Measurements from ENCODE around the gene TMEM209.

Gene TMEM209

GRCh38 chr7:130160455-130160854 lies 44.8 kb downstream of the TMEM209 start:
- 97% methylated on average over 8 of the region's 8 CpGs for WGBS
- Histone ChIP-seq H3K23ac (ENCODE audit: low read length in 2 of 2) (no peak overlapping the region), H4K91ac (ENCODE audit: low read length) (no peak overlapping the region), H2BK15ac (ENCODE audit: low read depth, poor library complexity, severe bottlenecking) (no peak overlapping the region), H3K9ac (ENCODE audit: low read length) (no peak overlapping the region), H3K4me3 (ENCODE audit: insufficient read depth in 1 of 2, low read depth in 1 of 2, low read length in 2 of 2) (no peak overlapping the region), H3K9me3 (ENCODE audit: control insufficient read depth, low read length) (peaks cover 12% of the 10 kb centered on the region), H2BK120ac (ENCODE audit: low read depth, low read length) (no peak overlapping the region), H2AK5ac (ENCODE audit: low read length, severe bottlenecking) (no peak overlapping the region), H3K27ac (ENCODE audit: low read length, poor library complexity, severe bottlenecking) (no peak overlapping the region), H3K4me2 (ENCODE audit: low read length, poor library complexity, severe bottlenecking) (no peak overlapping the region), H3K4ac (ENCODE audit: low read depth in 1 of 2, low read length in 2 of 2) (no peak overlapping the region), H3K14ac (ENCODE audit: low read length in 2 of 2) (no peak overlapping the region), H3K79me1 (replicated peaks; ENCODE audit: low read length, poor library complexity, severe bottlenecking) (no peaks in the 10 kb centered on the region), H3K36me3 (ENCODE audit: control insufficient read depth in 1 of 2, insufficient read depth in 2 of 2, low read depth in 1 of 2, low read length in 2 of 2) (peaks cover 26 to 60% of the 10 kb centered on the region in 2 experiments), H4K8ac (ENCODE audit: low read length) (no peak overlapping the region), H2BK12ac (ENCODE audit: low read length in 2 of 2) (no peak overlapping the region), H3K18ac (ENCODE audit: low read depth in 1 of 2, low read length in 2 of 2) (no peak overlapping the region), H3K27me3 (ENCODE audit: control insufficient read depth in 1 of 2, insufficient read depth in 1 of 2, low read length in 2 of 2) (no peaks in the 10 kb centered on the region), H3K4me1 (ENCODE audit: control insufficient read depth, insufficient read depth, low read depth, low read length) (no peaks in the 10 kb centered on the region), H2BK5ac (ENCODE audit: low read depth, low read length, poor library complexity, severe bottlenecking) (no peak overlapping the region), H2AFZ (ENCODE audit: low read depth, low read length) (no peak overlapping the region)
- no peak for DNase-seq

GRCh38 chr7:130160023-130160422 lies 45.2 kb downstream of the TMEM209 start:
- peaks cover 1% of the 10 kb centered on the region for H3K4me1 ChIP-seq (ENCODE audit: control insufficient read depth, insufficient read depth, low read depth, low read length)
- no peak overlapping the region for H3K9ac ChIP-seq (ENCODE audit: low read length)
- no peak overlapping the region for H3K4me3 ChIP-seq (ENCODE audit: insufficient read depth in 1 of 2, low read depth in 1 of 2, low read length in 2 of 2)
- no peak overlapping the region for H4K8ac ChIP-seq (ENCODE audit: low read length)
- H2BK12ac ChIP-seq (ENCODE audit: low read length in 2 of 2), result no peak overlapping the region
- no peak overlapping the region for H2AFZ ChIP-seq (ENCODE audit: low read depth, low read length)
- no peak overlapping the region for H3K4me2 ChIP-seq (ENCODE audit: low read length, poor library complexity, severe bottlenecking)
- H3K4ac ChIP-seq (ENCODE audit: low read depth in 1 of 2, low read length in 2 of 2), result no peak overlapping the region
- no peak overlapping the region for H3K18ac ChIP-seq (ENCODE audit: low read depth in 1 of 2, low read length in 2 of 2)
- H2BK120ac ChIP-seq (ENCODE audit: low read depth, low read length), result no peak overlapping the region
- no peak overlapping the region for H2BK5ac ChIP-seq (ENCODE audit: low read depth, low read length, poor library complexity, severe bottlenecking)
- H3K23ac ChIP-seq (ENCODE audit: low read length in 2 of 2), result no peak overlapping the region
- H3K9me3 ChIP-seq (ENCODE audit: control insufficient read depth, low read length), result peaks cover 12% of the 10 kb centered on the region
- no peak overlapping the region for H2AK5ac ChIP-seq (ENCODE audit: low read length, severe bottlenecking)
- DNase-seq, result no peak
- no peak overlapping the region for H3K27ac ChIP-seq (ENCODE audit: low read length, poor library complexity, severe bottlenecking)
- H2BK15ac ChIP-seq (ENCODE audit: low read depth, poor library complexity, severe bottlenecking), result no peak overlapping the region
- no peak overlapping the region for H3K14ac ChIP-seq (ENCODE audit: low read length in 2 of 2)
- no peak overlapping the region for H4K91ac ChIP-seq (ENCODE audit: low read length)
- H3K27me3 ChIP-seq (ENCODE audit: control insufficient read depth in 1 of 2, insufficient read depth in 1 of 2, low read length in 2 of 2), result no peaks in the 10 kb centered on the region
- H3K36me3 ChIP-seq (ENCODE audit: control insufficient read depth in 1 of 2, insufficient read depth in 2 of 2, low read depth in 1 of 2, low read length in 2 of 2), result peaks cover 26 to 56% of the 10 kb centered on the region in 2 experiments
- 95% methylated on average over 2 of the region's 2 CpGs for WGBS
- H3K79me1 ChIP-seq (replicated peaks; ENCODE audit: low read length, poor library complexity, severe bottlenecking), result no peaks in the 10 kb centered on the region

GRCh38 chr7:130157700-130158099 lies 47.5 kb downstream of the TMEM209 start:
- no peak overlapping the region for H3K18ac ChIP-seq (ENCODE audit: low read depth in 1 of 2, low read length in 2 of 2)
- H4K91ac ChIP-seq (ENCODE audit: low read length), result no peak overlapping the region
- H3K4me3 ChIP-seq (ENCODE audit: insufficient read depth in 1 of 2, low read depth in 1 of 2, low read length in 2 of 2), result no peak overlapping the region
- H2AFZ ChIP-seq (ENCODE audit: low read depth, low read length), result no peak overlapping the region
- H3K27me3 ChIP-seq (ENCODE audit: control insufficient read depth in 1 of 2, insufficient read depth in 1 of 2, low read length in 2 of 2), result no peaks in the 10 kb centered on the region
- H2BK120ac ChIP-seq (ENCODE audit: low read depth, low read length), result no peak overlapping the region
- no peak overlapping the region for H3K4ac ChIP-seq (ENCODE audit: low read depth in 1 of 2, low read length in 2 of 2)
- no peak overlapping the region for H2BK15ac ChIP-seq (ENCODE audit: low read depth, poor library complexity, severe bottlenecking)
- WGBS, result 98% methylated on average over 7 of the region's 7 CpGs
- H3K14ac ChIP-seq (ENCODE audit: low read length in 2 of 2), result no peak overlapping the region
- no peak overlapping the region for H3K23ac ChIP-seq (ENCODE audit: low read length in 2 of 2)
- no peak overlapping the region for H2BK12ac ChIP-seq (ENCODE audit: low read length in 2 of 2)
- H3K9me3 ChIP-seq (ENCODE audit: control insufficient read depth, low read length), result peaks cover 12% of the 10 kb centered on the region
- H2BK5ac ChIP-seq (ENCODE audit: low read depth, low read length, poor library complexity, severe bottlenecking), result no peak overlapping the region
- H3K36me3 ChIP-seq (ENCODE audit: control insufficient read depth in 1 of 2, insufficient read depth in 2 of 2, low read depth in 1 of 2, low read length in 2 of 2), result peaks cover 26 to 39% of the 10 kb centered on the region in 2 experiments
- no peak overlapping the region for H3K27ac ChIP-seq (ENCODE audit: low read length, poor library complexity, severe bottlenecking)
- no peak overlapping the region for H3K4me2 ChIP-seq (ENCODE audit: low read length, poor library complexity, severe bottlenecking)
- no peaks in the 10 kb centered on the region for H3K79me1 ChIP-seq (replicated peaks; ENCODE audit: low read length, poor library complexity, severe bottlenecking)
- no peak overlapping the region for H2AK5ac ChIP-seq (ENCODE audit: low read length, severe bottlenecking)
- peaks cover 16% of the 10 kb centered on the region for H3K4me1 ChIP-seq (ENCODE audit: control insufficient read depth, insufficient read depth, low read depth, low read length)
- H3K9ac ChIP-seq (ENCODE audit: low read length), result no peak overlapping the region
- no peak for DNase-seq
- no peak overlapping the region for H4K8ac ChIP-seq (ENCODE audit: low read length)

- no peak overlapping the region for H3K14ac ChIP-seq (ENCODE audit: low read length in 2 of 2)
- H3K9me3 ChIP-seq (ENCODE audit: control insufficient read depth, low read length), result peaks cover 12% of the 10 kb centered on the region
- H3K9ac ChIP-seq (ENCODE audit: low read length), result no peak overlapping the region
- no peak overlapping the region for H2BK15ac ChIP-seq (ENCODE audit: low read depth, poor library complexity, severe bottlenecking)
- H3K4me2 ChIP-seq (ENCODE audit: low read length, poor library complexity, severe bottlenecking), result no peak overlapping the region
- no peak overlapping the region for H4K8ac ChIP-seq (ENCODE audit: low read length)
- WGBS, result 94% methylated on average over 5 of the region's 7 CpGs
- peaks cover 17 to 26% of the 10 kb centered on the region in 2 experiments for H3K36me3 ChIP-seq (ENCODE audit: control insufficient read depth in 1 of 2, insufficient read depth in 2 of 2, low read depth in 1 of 2, low read length in 2 of 2)
- H3K79me1 ChIP-seq (replicated peaks; ENCODE audit: low read length, poor library complexity, severe bottlenecking), result no peaks in the 10 kb centered on the region
- no peak overlapping the region for H2BK12ac ChIP-seq (ENCODE audit: low read length in 2 of 2)
- no peak overlapping the region for H3K4ac ChIP-seq (ENCODE audit: low read depth in 1 of 2, low read length in 2 of 2)
- no peak overlapping the region for H3K27ac ChIP-seq (ENCODE audit: low read length, poor library complexity, severe bottlenecking)
- H3K27me3 ChIP-seq (ENCODE audit: control insufficient read depth in 1 of 2, insufficient read depth in 1 of 2, low read length in 2 of 2), result no peaks in the 10 kb centered on the region
- no peak overlapping the region for H3K23ac ChIP-seq (ENCODE audit: low read length in 2 of 2)
- no peak overlapping the region for H2BK5ac ChIP-seq (ENCODE audit: low read depth, low read length, poor library complexity, severe bottlenecking)
- peaks cover 16% of the 10 kb centered on the region for H3K4me1 ChIP-seq (ENCODE audit: control insufficient read depth, insufficient read depth, low read depth, low read length)
- no peak overlapping the region for H4K91ac ChIP-seq (ENCODE audit: low read length)
- no peak for DNase-seq
- H2BK120ac ChIP-seq (ENCODE audit: low read depth, low read length), result no peak overlapping the region
- H2AK5ac ChIP-seq (ENCODE audit: low read length, severe bottlenecking), result no peak overlapping the region
- H3K18ac ChIP-seq (ENCODE audit: low read depth in 1 of 2, low read length in 2 of 2), result no peak overlapping the region
- no peak overlapping the region for H3K4me3 ChIP-seq (ENCODE audit: insufficient read depth in 1 of 2, low read depth in 1 of 2, low read length in 2 of 2)
- no peak overlapping the region for H2AFZ ChIP-seq (ENCODE audit: low read depth, low read length)
Observed at GRCh38 chr7:130156140-130156539, 49.1 kb downstream of the TMEM209 start.

Measured in mesenchymal stem cell (in vitro differentiated cells and primary cell).